NCI-H748 treated with DMSO at 0.1 percent for 48 hours (cell line): ENCODE measurements around the gene LMO7.

ENCODE experiments used
- DNase-seq: peaks from one replicate; lab custom pipeline; 2025; lab: John Stamatoyannopoulos, UW

The LMO7 gene

DNA sequence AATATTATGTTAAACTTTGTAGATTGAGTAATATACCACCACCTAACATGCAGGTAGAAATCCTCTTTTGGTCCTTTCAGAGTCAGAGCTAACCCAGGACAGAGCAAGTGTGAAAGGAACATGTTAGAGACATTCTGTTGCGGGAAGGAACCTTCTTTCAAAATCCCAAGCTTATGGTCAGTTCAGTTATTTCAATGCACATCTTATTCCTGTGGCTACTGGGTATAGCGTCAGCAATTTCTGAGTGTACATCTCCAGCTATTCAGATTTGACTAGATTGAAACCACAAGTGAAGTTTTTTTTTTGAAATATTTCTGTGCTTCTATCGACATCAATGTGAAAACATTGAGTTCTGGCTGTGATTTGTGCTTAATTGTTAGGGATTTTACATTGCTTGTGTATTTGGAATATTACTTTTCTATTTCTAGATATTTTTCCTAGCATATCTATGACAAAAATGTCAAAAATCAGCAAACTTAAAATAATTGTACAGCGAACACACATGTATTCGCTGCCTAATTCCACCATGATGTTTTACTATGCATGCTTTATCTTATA is 165.3 kb downstream of the LMO7 start:
- no peak for DNase-seq

- no peak for DNase-seq
Measured at GRCh38 chr13:75802161-75802560, 166.0 kb downstream of the LMO7 start.

DNA sequence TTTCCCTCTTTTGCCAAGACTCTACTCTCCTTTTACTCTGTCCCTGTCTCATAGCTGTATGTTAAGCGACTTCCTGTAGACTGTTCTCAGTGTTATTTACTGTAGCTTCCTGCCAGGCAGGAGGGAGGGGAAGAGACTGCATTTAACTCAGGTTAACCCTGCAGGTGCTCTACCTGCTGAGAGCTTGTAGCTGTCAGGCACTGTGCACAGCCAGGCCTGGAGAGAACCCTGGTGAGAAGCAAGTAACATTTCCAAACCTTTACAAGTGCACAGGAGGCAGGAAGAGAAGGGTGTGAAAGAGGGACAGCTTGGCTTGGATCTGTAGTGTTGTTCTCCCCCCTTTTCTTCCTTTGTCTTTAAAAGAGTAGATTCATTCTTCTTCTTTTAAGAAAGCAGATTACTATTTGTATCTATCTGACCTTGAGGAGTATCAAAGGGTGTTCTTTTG is 167.1 kb downstream of the LMO7 start:
- DNase-seq = peak; percentile 40

- no peak for DNase-seq
Measured at GRCh38 chr13:75804054-75804453, 167.9 kb downstream of the LMO7 start.

- no peak for DNase-seq
Measured at GRCh38 chr13:75804605-75805004, 168.5 kb downstream of the LMO7 start.

GRCh38 chr13:75806117-75806516 is 170.0 kb downstream of the LMO7 start:
- DNase-seq = no peak

GRCh38 chr13:75811361-75811760 is 175.2 kb downstream of the LMO7 start:
- no peak for DNase-seq

DNA sequence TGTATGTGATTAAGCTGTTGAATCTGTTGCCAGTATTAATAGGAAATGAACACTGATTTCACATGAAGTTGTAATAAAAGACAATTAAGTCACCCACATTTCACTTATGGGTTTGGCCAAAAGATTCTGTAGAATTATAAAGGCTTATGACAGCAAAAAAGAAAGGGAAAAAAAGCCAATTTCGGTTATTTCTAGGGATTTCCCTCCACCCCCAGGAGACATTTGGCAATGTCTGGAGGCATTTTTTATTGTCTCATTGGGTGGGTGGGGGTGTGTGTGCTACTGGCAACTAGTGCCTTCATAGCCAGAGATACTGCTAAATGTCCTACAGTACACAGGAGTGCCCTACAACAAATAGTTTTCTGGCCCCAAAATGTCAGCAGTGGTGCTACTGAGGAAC is 175.7 kb downstream of the LMO7 start:
- DNase-seq = no peak

- no peak for DNase-seq
Measured at GRCh38 chr13:75812751-75813181, 176.6 kb downstream of the LMO7 start.

- DNase-seq = no peak
Measured at GRCh38 chr13:75813323-75813722, 177.2 kb downstream of the LMO7 start.

DNA sequence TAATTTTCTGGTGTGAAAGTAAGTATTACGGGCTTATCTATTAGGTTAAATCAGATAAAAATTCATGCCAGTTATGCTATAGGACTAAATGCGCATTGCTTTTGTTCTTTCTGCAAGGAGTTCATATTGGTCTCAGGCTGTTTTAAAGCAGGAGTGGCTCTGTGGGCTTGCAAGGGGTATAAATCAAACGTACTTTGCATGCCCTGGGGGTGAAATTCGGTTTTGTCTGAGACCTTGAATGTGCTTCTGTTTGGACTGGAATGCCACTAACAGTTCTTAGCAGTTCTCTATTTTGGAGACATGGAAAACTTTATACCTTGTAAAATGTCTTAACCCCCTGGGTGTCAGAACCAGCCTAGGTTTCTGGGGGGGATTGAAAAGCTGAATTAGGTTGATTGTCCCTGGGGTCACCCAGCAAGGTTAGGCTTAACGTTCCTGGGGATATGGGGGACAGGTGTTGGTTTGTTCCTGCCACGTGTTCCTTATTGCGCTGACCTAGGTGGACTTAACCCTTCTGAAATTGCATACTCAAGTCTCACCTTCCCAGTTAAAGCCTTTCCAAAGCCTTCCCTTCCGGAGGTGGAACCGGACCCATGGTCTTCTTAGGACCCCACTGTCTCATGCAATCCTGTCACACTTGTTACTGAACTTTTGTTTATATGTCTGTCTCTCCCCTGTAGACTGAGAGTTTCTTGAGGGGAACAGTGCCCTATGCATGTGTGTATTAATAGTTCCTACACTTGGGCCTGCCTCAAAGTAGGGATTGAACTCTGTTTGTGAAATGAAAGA is 182.2 kb downstream of the LMO7 start:
- DNase-seq = no peak

- DNase-seq = no peak
Measured at GRCh38 chr13:75818968-75819225, 182.8 kb downstream of the LMO7 start.

GRCh38 chr13:75825161-75825560 is 189.0 kb downstream of the LMO7 start:
- no peak for DNase-seq

GRCh38 chr13:75825594-75825993 is 189.5 kb downstream of the LMO7 start:
- no peak for DNase-seq

DNA sequence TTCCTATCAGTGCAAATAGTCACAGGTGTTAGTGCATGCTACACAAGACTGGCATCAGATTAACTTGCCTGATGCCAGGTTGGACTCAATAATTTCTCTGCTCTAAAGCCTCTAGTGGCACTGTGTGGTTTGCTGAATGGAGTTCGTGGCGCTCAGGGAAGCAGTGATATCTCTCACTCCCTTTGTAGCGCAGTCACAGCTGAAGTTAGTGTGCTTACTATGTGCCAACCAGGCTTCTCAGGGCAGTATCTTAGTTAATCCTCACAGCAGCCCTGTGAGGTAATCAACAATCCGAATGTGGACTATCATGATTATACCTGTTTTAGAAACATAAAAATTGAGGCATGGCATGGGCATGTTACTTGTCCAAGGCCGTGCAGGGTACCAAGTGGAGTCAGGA is 190.3 kb downstream of the LMO7 start:
- no peak for DNase-seq

- no peak for DNase-seq
Measured at GRCh38 chr13:75829830-75830229, 193.7 kb downstream of the LMO7 start.

DNA sequence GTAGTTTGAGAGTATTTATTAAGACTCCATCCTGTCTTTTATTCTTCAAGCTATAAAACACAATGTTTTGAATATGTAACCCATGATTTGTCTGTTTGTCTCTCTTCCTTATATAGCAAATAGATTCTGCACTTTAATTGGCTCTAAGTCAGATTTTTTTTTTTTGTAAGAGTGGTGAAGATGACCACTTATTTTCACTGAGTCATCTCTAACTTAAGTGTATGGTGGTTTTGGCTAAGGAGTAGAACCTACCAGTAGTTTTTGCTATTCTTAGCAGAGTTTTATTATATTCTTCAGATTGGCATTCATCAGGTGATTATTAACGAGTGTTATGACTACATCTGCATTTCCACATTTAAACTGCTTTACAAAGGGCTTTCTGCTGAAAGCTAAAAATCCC is 194.7 kb downstream of the LMO7 start:
- no peak for DNase-seq

GRCh38 chr13:75831389-75831788 is 195.3 kb downstream of the LMO7 start:
- no peak for DNase-seq

DNA sequence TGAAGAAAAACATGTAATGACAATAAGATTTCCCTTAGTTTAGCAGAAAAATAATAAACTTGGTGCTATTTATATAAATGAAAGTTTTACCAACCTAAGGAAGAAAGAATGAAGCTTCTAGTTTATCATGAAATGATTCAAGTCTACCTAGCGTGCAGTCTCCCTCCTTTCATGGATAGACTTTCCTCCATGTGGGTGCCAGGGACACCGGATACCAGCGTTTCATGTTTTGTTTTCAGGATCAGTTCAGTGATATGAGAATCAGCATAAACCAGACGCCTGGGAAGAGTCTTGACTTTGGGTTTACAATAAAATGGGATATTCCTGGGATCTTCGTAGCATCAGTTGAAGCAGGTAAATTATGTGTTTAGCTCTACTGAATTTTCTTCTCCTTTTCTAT is 196.7 kb downstream of the LMO7 start:
- DNase-seq = no peak

GRCh38 chr13:75836441-75836840 is 200.3 kb downstream of the LMO7 start:
- no peak for DNase-seq

- no peak for DNase-seq
Measured at GRCh38 chr13:75838366-75839005, 202.4 kb downstream of the LMO7 start.

DNA sequence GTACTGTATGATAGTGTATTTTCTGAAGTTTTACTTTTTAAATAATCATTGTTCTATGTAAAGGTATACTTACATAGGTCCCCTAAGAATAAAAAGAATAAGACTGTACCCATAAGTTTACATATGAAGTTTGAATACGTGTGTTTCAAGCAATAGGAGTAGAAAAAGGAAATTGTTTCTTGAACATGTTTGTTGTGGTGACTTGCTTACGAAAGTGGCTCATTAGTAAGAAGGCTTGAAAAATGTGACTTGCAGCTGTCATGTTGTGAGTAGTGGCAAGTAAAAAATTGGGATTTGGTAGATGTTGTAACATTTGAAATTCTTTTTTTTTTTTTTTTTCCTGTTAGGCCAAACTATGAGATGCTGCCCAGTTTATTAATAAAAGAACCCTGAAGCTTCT is 203.3 kb downstream of the LMO7 start:
- DNase-seq = no peak

DNA sequence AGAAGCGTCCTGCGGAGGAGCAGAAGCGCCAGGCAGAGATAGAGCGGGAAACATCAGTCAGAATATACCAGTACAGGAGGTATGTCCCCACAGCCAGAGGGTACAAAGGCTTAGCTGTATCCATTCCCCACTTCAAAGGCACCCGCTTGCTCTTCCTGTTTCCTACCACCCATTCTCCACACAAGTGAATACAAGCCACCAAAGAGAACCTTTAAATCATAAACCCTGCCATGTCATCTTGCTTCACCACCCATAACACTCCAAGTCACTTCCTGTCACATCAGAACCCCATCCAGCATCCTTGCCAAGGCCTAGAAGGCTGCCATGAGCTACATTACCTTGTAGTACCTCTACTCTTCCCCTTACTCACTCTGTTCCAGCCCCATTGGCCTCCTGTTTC is 205.8 kb downstream of the LMO7 start:
- no peak for DNase-seq

DNA sequence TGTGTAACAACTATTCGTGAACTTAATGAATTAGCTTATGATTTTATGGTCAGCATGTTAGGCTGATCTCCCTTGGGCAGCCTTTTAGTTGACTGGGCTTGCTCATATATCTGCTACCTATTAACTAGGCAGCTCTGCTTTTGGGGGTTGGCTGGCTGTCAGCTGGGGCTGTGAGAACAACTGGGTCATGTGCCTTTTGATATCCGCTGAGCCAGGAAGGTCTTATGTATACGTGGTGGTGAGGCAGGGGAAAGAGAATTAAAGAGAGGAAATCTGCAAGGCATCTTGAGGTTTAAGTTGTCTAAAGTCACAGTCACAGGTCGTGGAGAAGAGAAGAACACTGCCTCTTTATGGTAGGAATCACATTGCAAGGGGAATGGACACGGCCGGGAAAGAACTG is 206.9 kb downstream of the LMO7 start:
- DNase-seq = no peak
